RWPE2 (cell line): Measurements from ENCODE around the gene CA10.
A peak's percentile ranks its signal among the peaks of the same experiment; 100 is the strongest.

Source experiments
- ATAC-seq: fragments of 200-7000 bp; cut with Tn5 transposase; 3 replicates; pipeline ENCODE4 v1.9.1; 2021; ENCODE audit warnings: low read depth
- DNase-seq: peaks from one replicate; pipeline ENCODE4 v3.0.0-alpha.2; 2020; ENCODE audit warnings: low spot score
- H3K27ac ChIP-seq: fragments of 450-650 bp; 2 replicates; pipeline ENCODE4 v1.5.1; 2017; ENCODE audit warnings: mild to moderate bottlenecking; ENCODE audit not compliant: poor library complexity, severe bottlenecking
- H3K27me3 ChIP-seq: fragments of 250-450 bp; sonication (Bioruptor Pico); 2 replicates; pipeline ENCODE4 v1.5.1; 2021; ENCODE audit warnings: mild to moderate bottlenecking, moderate library complexity; ENCODE audit not compliant: insufficient read depth, poor library complexity, severe bottlenecking
- H3K36me3 ChIP-seq: fragments of 250-450 bp; sonication (Bioruptor Pico); 2 replicates; pipeline ENCODE4 v1.5.1; 2020; ENCODE audit warnings: low read depth, mild to moderate bottlenecking, moderate library complexity
- H3K4me1 ChIP-seq: fragments of 250-450 bp; sonication (Bioruptor Pico); 2 replicates; pipeline ENCODE4 v1.5.1; 2021; ENCODE audit warnings: mild to moderate bottlenecking, moderate library complexity; ENCODE audit not compliant: insufficient read depth, poor library complexity, severe bottlenecking
- H3K4me3 ChIP-seq: fragments of 250-450 bp; sonication (Bioruptor Pico); 2 replicates; pipeline ENCODE4 v1.5.1; 2021; ENCODE audit warnings: mild to moderate bottlenecking, moderate library complexity; ENCODE audit not compliant: severe bottlenecking
- H3K9me3 ChIP-seq: fragments of 250-450 bp; sonication (Bioruptor Pico); 2 replicates; pipeline ENCODE4 v1.5.1; 2021; ENCODE audit warnings: mild to moderate bottlenecking, moderate library complexity; ENCODE audit not compliant: severe bottlenecking
- CTCF ChIP-seq: fragments of 450-650 bp; IDR thresholded peaks from one replicate; pipeline ENCODE4 v1.5.1; 2017; ENCODE audit warnings: mild to moderate bottlenecking, moderate library complexity; ENCODE audit not compliant: poor library complexity, severe bottlenecking

CA10 gene

GRCh38 chr17:52191491-52191890 is 33.0 kb upstream of the CA10 start:
- H3K27me3 ChIP-seq = peaks cover 22% of the 10 kb centered on the region
- H3K36me3 ChIP-seq = no peaks in the 10 kb centered on the region
- no peak overlapping the region for H3K4me3 ChIP-seq
- TF ChIP-seq CTCF = no peak
- H3K4me1 ChIP-seq = no peaks in the 10 kb centered on the region
- no peak overlapping the region for H3K27ac ChIP-seq
- H3K9me3 ChIP-seq = no peaks in the 10 kb centered on the region
- DNase-seq = no peak
- ATAC-seq = no peak

GRCh38 chr17:52181782-52182181 is 23.3 kb upstream of the CA10 start:
- TF ChIP-seq CTCF = no peak
- no peaks in the 10 kb centered on the region for H3K4me1 ChIP-seq
- DNase-seq = no peak
- H3K4me3 ChIP-seq = no peak overlapping the region
- H3K36me3 ChIP-seq = no peaks in the 10 kb centered on the region
- peaks cover 11% of the 10 kb centered on the region for H3K27me3 ChIP-seq
- H3K27ac ChIP-seq = no peak overlapping the region
- no peak for ATAC-seq
- H3K9me3 ChIP-seq = no peaks in the 10 kb centered on the region

GRCh38 chr17:52178012-52178411 is 19.5 kb upstream of the CA10 start:
- Histone ChIP-seq H3K4me3 (no peak overlapping the region), H3K9me3 (no peaks in the 10 kb centered on the region), H3K27ac (no peak overlapping the region), H3K27me3 (peaks cover 25% of the 10 kb centered on the region), H3K36me3 (no peaks in the 10 kb centered on the region), H3K4me1 (no peaks in the 10 kb centered on the region)
- ATAC-seq (no peak), DNase-seq (no peak)
- TF ChIP-seq CTCF = no peak

GRCh38 chr17:52170963-52171572 is 12.6 kb upstream of the CA10 start:
- no peak for DNase-seq
- Histone ChIP-seq H3K27me3 (peaks cover 16% of the 10 kb centered on the region), H3K27ac (no peak overlapping the region), H3K4me3 (no peak overlapping the region), H3K9me3 (no peaks in the 10 kb centered on the region), H3K4me1 (no peaks in the 10 kb centered on the region), H3K36me3 (no peaks in the 10 kb centered on the region)
- ATAC-seq = peak; percentile 73; the same call in 2 of the 3 replicates
- peak; percentile 86 for TF ChIP-seq CTCF

DNA sequence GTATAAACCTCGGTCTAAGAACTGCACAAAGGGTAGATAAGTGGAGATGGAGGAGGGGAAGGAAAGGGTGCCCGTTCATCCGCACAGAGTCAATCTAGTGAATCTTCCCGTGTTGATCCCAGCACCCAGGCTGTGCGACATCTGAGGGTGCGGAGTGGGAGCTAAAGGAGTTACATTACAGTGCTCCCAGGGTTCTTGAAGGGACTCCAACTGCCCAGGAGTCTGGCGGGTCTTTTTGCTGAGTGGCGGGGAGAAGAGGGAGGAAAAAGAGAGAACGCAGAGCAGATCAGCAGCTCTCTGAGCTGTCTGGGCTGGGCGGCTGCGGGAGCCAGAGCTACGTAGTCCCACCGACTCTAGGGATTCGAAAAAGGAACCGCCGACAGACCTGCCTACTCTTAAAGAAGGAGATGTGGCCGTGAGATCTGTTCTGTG is 1.6 kb upstream of the CA10 start:
- no peak for TF ChIP-seq CTCF
- Histone ChIP-seq H3K27me3 (peaks cover 55% of the 10 kb centered on the region), H3K9me3 (no peaks in the 10 kb centered on the region), H3K4me3 (no peak overlapping the region), H3K4me1 (no peaks in the 10 kb centered on the region), H3K27ac (no peak overlapping the region), H3K36me3 (no peaks in the 10 kb centered on the region)
- ATAC-seq (no peak), DNase-seq (no peak)
